ENCODE results near the gene PKM.

PKM gene

DNA sequence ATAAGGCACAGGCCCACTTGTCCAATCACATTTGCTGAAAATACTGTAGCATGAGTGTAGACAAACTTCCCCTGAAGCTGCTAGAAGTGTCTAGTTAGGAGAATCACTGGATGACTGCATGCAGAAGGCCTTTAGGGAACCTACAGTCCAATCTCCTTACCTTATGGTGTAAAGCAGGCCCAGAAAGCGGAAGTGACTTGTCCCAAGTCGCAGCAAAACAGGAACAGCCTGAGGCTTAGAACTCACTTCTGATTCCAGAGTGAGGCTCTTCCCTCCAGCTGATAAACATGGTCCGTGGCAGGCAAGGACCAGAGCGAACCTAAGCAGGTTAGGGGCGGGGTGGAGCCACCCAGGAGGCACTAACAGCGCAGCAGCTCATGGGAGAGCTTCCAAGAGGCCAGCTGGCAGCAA lies 35.9 kb downstream of the PKM start:
- peaks cover 30% of the 10 kb centered on the region for H3K27me3 Mint-ChIP-seq
- peaks cover 7% of the 10 kb centered on the region for H3K36me3 Mint-ChIP-seq (ENCODE audit: insufficient read depth)
- no peak overlapping the region for H3K27ac Mint-ChIP-seq (ENCODE audit: low read depth)
- DNase-seq (ENCODE audit: low spot score in 2 of 2) (no peak), ATAC-seq (replicated peaks; ENCODE audit: extremely low read depth, poor library complexity, severe bottlenecking) (no peak)
- no peak overlapping the region for H3K4me3 Mint-ChIP-seq
- H3K9me3 Mint-ChIP-seq, result no peaks in the 10 kb centered on the region
- H3K4me1 Mint-ChIP-seq, result peaks cover 4% of the 10 kb centered on the region

- peaks cover 3% of the 10 kb centered on the region for H3K36me3 Mint-ChIP-seq (ENCODE audit: insufficient read depth)
- peaks cover 32% of the 10 kb centered on the region for H3K27me3 Mint-ChIP-seq
- H3K4me1 Mint-ChIP-seq, result peaks cover 4% of the 10 kb centered on the region
- no peaks in the 10 kb centered on the region for H3K9me3 Mint-ChIP-seq
- ATAC-seq (replicated peaks; ENCODE audit: extremely low read depth, poor library complexity, severe bottlenecking) (no peak), DNase-seq (ENCODE audit: low spot score in 2 of 2) (no peak)
- H3K27ac Mint-ChIP-seq (ENCODE audit: low read depth), result no peak overlapping the region
- H3K4me3 Mint-ChIP-seq, result no peak overlapping the region
Measured at GRCh38 chr15:72193836-72194396, 37.1 kb downstream of the PKM start.

DNA sequence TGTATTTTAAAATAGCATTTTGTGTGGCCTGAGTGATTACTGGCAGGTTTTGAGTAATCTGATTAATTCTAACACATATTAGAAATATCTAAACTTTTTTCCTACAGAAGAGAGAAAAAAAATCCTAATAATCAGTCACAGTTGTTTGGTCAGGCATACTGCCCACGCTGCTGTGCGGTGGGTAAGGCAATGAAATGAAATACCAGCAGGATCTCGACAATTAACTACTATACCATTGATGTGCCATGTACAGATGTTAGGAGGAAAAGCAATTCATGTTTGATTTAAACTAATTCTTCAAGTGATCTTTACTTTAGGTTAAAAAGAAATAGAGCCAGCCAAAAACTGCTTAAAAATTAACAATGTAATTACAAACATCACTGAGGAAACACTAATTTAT lies 38.6 kb downstream of the PKM start:
- H3K9me3 Mint-ChIP-seq, result no peaks in the 10 kb centered on the region
- peaks cover 21% of the 10 kb centered on the region for H3K27me3 Mint-ChIP-seq
- ATAC-seq (replicated peaks; ENCODE audit: extremely low read depth, poor library complexity, severe bottlenecking), result no peak
- no peak for DNase-seq (ENCODE audit: low spot score in 2 of 2)
- no peak overlapping the region for H3K27ac Mint-ChIP-seq (ENCODE audit: low read depth)
- no peaks in the 10 kb centered on the region for H3K4me1 Mint-ChIP-seq
- H3K36me3 Mint-ChIP-seq (ENCODE audit: insufficient read depth), result no peaks in the 10 kb centered on the region
- H3K4me3 Mint-ChIP-seq, result no peak overlapping the region

- H3K27ac Mint-ChIP-seq (ENCODE audit: low read depth), result no peak overlapping the region
- DNase-seq (ENCODE audit: low spot score in 2 of 2) (no peak), ATAC-seq (replicated peaks; ENCODE audit: extremely low read depth, poor library complexity, severe bottlenecking) (no peak)
Measured at GRCh38 chr15:72189250-72189902, 41.6 kb downstream of the PKM start.

DNA sequence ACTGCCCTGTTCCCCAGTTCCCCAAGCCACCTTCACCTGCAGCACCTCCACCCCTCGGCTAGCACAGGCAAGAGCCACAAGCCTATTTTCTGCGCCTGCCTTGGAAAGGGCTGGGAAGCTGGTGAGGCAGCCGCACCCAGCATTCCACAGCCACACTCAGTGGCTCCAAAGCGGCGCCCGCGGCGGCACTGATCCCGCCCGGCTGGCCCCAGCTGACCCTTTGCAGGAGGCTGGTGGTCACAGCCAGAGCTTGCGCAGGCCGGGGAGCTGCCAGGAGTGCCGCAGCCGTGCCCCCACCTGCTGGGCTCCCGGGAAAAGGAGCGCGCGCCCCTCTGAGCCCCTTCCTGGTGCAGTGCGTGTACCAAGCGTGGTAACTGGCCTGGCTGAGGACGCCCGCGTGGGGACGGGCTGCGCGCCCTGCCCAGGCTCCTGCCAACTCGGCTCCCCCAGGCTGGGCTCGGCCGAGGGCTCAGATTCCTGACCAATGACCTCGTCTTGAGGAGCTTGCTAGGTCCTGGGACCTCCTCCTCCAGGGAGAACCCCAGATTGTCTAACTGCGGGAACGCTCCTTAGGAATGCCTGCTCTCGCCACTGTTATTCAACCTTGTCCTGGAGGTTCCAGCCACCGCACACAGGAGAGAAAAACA lies 46.7 kb downstream of the PKM start:
- DNase-seq (ENCODE audit: low spot score in 2 of 2) (no peak), ATAC-seq (replicated peaks; ENCODE audit: extremely low read depth, poor library complexity, severe bottlenecking) (no peak)
- no peak overlapping the region for H3K27ac Mint-ChIP-seq (ENCODE audit: low read depth)
- peaks cover 39% of the 10 kb centered on the region for H3K27me3 Mint-ChIP-seq
- H3K4me3 Mint-ChIP-seq, result no peak overlapping the region
- H3K4me1 Mint-ChIP-seq, result no peaks in the 10 kb centered on the region
- H3K36me3 Mint-ChIP-seq (ENCODE audit: insufficient read depth), result no peaks in the 10 kb centered on the region
- no peaks in the 10 kb centered on the region for H3K9me3 Mint-ChIP-seq

More at GRCh38 chr15:72189250-72189902, 41.6 kb downstream of the PKM start:
- no peak overlapping the region for H3K4me3 Mint-ChIP-seq
- no peaks in the 10 kb centered on the region for H3K9me3 Mint-ChIP-seq
- H3K27me3 Mint-ChIP-seq, result peaks cover 10% of the 10 kb centered on the region
- H3K36me3 Mint-ChIP-seq (ENCODE audit: insufficient read depth), result no peaks in the 10 kb centered on the region
- H3K4me1 Mint-ChIP-seq, result no peaks in the 10 kb centered on the region

- peaks cover 39% of the 10 kb centered on the region for H3K27me3 Mint-ChIP-seq
Measured at GRCh38 chr15:72183781-72184164, 47.2 kb downstream of the PKM start.

DNA sequence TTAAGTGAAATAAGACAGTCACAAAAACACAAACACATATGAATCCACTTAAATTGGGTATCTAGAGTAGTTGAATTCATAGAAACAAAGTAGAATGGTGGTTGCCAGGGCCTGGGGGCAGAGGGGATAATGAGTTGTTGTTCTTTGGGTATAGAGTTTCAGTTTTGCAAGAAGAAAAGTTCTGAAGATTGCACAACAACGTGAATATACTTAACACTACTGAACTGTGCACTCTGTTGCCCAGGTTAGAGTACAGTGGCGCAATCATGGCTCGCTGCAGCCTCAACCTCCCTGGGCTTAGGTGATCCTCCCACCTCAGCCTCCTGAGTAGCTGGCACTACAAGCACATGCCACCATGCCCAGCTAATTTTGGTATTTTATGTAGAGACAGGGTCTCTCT lies 48.3 kb downstream of the PKM start:
- no peak overlapping the region for H3K4me3 Mint-ChIP-seq
- no peak for ATAC-seq (replicated peaks; ENCODE audit: extremely low read depth, poor library complexity, severe bottlenecking)

More at GRCh38 chr15:72183781-72184164, 47.2 kb downstream of the PKM start:
- no peak overlapping the region for H3K4me3 Mint-ChIP-seq
- no peak for ATAC-seq (replicated peaks; ENCODE audit: extremely low read depth, poor library complexity, severe bottlenecking)
- no peak overlapping the region for H3K27ac Mint-ChIP-seq (ENCODE audit: low read depth)
- H3K4me1 Mint-ChIP-seq, result no peaks in the 10 kb centered on the region
- no peaks in the 10 kb centered on the region for H3K9me3 Mint-ChIP-seq
- DNase-seq (ENCODE audit: low spot score in 2 of 2), result no peak
- no peaks in the 10 kb centered on the region for H3K36me3 Mint-ChIP-seq (ENCODE audit: insufficient read depth)

DNA sequence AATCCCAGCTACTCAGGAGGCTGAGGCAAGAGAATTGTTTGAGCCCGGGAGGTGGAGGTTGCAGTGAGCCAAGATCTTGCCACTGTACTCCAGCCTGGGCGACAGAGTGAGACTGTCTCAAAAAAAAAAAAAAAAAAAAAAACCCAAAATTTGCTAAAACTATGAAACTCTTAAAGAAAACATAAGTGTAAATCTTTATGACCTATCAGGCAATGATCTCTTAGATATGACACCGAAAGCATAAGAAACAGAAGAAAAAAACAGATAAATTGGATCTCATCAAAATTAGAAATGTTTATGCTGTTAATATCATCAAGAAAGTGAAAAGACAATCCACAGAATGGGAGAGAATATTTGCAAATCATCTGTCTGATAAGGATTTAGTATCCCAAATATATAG lies 48.7 kb downstream of the PKM start:
- H3K36me3 Mint-ChIP-seq (ENCODE audit: insufficient read depth), result no peaks in the 10 kb centered on the region
- H3K4me3 Mint-ChIP-seq, result no peak overlapping the region
- no peaks in the 10 kb centered on the region for H3K4me1 Mint-ChIP-seq
- H3K27me3 Mint-ChIP-seq, result peaks cover 39% of the 10 kb centered on the region
- no peaks in the 10 kb centered on the region for H3K9me3 Mint-ChIP-seq
- DNase-seq (ENCODE audit: low spot score in 2 of 2) (no peak), ATAC-seq (replicated peaks; ENCODE audit: extremely low read depth, poor library complexity, severe bottlenecking) (no peak)
- no peak overlapping the region for H3K27ac Mint-ChIP-seq (ENCODE audit: low read depth)

More for the DNA sequence above, 48.3 kb downstream of the PKM start:
- peaks cover 39% of the 10 kb centered on the region for H3K27me3 Mint-ChIP-seq
- no peak overlapping the region for H3K27ac Mint-ChIP-seq (ENCODE audit: low read depth)
- H3K9me3 Mint-ChIP-seq, result no peaks in the 10 kb centered on the region
- no peak for DNase-seq (ENCODE audit: low spot score in 2 of 2)
- no peaks in the 10 kb centered on the region for H3K4me1 Mint-ChIP-seq
- H3K36me3 Mint-ChIP-seq (ENCODE audit: insufficient read depth), result no peaks in the 10 kb centered on the region

- H3K36me3 Mint-ChIP-seq (ENCODE audit: insufficient read depth), result no peaks in the 10 kb centered on the region
- no peaks in the 10 kb centered on the region for H3K4me1 Mint-ChIP-seq
- no peak for DNase-seq (ENCODE audit: low spot score in 2 of 2)
- no peak overlapping the region for H3K27ac Mint-ChIP-seq (ENCODE audit: low read depth)
- peaks cover 39% of the 10 kb centered on the region for H3K27me3 Mint-ChIP-seq
- ATAC-seq (replicated peaks; ENCODE audit: extremely low read depth, poor library complexity, severe bottlenecking), result no peak
- H3K9me3 Mint-ChIP-seq, result no peaks in the 10 kb centered on the region
- H3K4me3 Mint-ChIP-seq, result no peak overlapping the region
Measured at GRCh38 chr15:72180761-72181324, 50.1 kb downstream of the PKM start.

DNA sequence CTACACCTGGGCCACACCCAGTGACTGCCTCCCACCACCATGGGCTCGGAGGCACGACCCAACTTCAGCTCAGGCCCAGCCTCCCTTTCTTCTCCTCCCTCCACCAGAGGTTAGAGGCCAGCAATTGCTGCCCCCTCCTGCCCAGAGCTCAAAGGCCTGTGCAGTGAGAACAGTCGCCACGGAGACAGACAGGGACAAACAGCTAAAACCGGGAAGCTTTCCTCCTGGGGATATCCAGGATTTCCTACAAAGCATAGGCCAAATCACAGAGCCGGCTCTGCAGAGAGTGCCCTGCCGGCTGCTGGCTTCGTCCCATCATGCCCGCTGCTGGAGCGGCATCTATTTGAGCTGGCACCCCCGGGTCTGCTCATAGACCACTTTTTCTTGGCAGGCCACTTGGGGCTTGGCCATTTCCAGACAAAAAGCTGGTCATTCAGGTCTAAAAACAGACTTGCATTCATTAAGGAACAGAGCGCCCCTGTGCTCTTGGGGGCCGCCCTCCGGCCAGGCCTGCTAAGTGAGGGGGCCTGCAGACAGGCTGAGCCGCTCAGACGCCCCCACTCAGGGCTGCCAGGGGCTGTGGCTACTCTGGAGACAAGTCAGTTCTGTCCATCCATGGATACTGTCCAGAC lies 50.9 kb downstream of the PKM start:
- Mint-ChIP-seq H3K36me3 (ENCODE audit: insufficient read depth) (no peaks in the 10 kb centered on the region), H3K4me1 (no peaks in the 10 kb centered on the region), H3K9me3 (no peaks in the 10 kb centered on the region), H3K4me3 (no peak overlapping the region), H3K27ac (ENCODE audit: low read depth) (no peak overlapping the region), H3K27me3 (peaks cover 47% of the 10 kb centered on the region)
- DNase-seq (ENCODE audit: low spot score in 2 of 2), result no peak
- no peak for ATAC-seq (replicated peaks; ENCODE audit: extremely low read depth, poor library complexity, severe bottlenecking)

GRCh38 chr15:72178976-72179585 lies 51.9 kb downstream of the PKM start:
- H3K36me3 Mint-ChIP-seq (ENCODE audit: insufficient read depth), result no peaks in the 10 kb centered on the region
- H3K27ac Mint-ChIP-seq (ENCODE audit: low read depth), result no peak overlapping the region
- H3K9me3 Mint-ChIP-seq, result no peaks in the 10 kb centered on the region
- ATAC-seq (replicated peaks; ENCODE audit: extremely low read depth, poor library complexity, severe bottlenecking) (no peak), DNase-seq (ENCODE audit: low spot score in 2 of 2) (no peak)
- H3K4me1 Mint-ChIP-seq, result no peaks in the 10 kb centered on the region
- peaks cover 55% of the 10 kb centered on the region for H3K27me3 Mint-ChIP-seq
- H3K4me3 Mint-ChIP-seq, result no peak overlapping the region

DNA sequence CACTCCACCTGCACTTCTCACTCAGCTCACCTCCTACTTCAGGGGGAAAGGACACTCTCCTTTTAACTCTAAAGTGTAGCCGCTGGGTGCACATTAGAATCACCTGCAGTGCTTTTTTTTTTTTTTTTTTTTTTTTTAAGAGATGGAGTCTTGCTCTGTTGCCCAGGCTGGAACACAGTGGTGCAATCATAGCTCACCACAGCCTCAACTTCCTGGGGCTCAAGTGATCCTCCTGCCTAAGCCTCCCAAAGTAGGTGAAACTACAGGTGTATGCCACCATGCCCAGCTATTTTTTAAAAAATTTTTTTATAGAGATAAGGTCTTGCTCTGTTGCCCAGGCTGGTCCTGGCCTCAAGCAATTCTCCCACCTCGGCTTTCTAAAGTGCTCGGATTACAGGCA lies 54.2 kb downstream of the PKM start:
- no peaks in the 10 kb centered on the region for H3K36me3 Mint-ChIP-seq (ENCODE audit: insufficient read depth)
- no peaks in the 10 kb centered on the region for H3K4me1 Mint-ChIP-seq
- ATAC-seq (replicated peaks; ENCODE audit: extremely low read depth, poor library complexity, severe bottlenecking) (no peak), DNase-seq (ENCODE audit: low spot score in 2 of 2) (no peak)
- H3K27ac Mint-ChIP-seq (ENCODE audit: low read depth), result no peak overlapping the region
- peaks cover 34% of the 10 kb centered on the region for H3K27me3 Mint-ChIP-seq
- H3K9me3 Mint-ChIP-seq, result no peaks in the 10 kb centered on the region
- H3K4me3 Mint-ChIP-seq, result no peak overlapping the region

Measured in central memory CD8-positive, alpha-beta T cell (primary cell).